NCI-H510A (cell line): ENCODE results near the gene CTPS2.
"Not testable (repeated sequence)": the region's sequence is repeated elsewhere in the genome, so short reads cannot be mapped to it uniquely, and the experiment has no call there.

Source experiments
- DNase-seq: peaks from one replicate; lab custom pipeline; 2025; lab: John Stamatoyannopoulos, UW

The CTPS2 gene

GRCh38 chrX:16604337-16604736 lies 108.1 kb downstream of the CTPS2 start:
- no peak for DNase-seq

GRCh38 chrX:16603822-16604221 lies 108.6 kb downstream of the CTPS2 start:
- DNase-seq = no peak

- not testable (repeated sequence) for DNase-seq
Observed at GRCh38 chrX:16603235-16603634, 109.2 kb downstream of the CTPS2 start.

- no peak for DNase-seq
Observed at GRCh38 chrX:16601885-16602284, 110.6 kb downstream of the CTPS2 start.

- no peak for DNase-seq
Observed at GRCh38 chrX:16594490-16594889, 118.0 kb downstream of the CTPS2 start.

GRCh38 chrX:16593801-16594200 lies 118.7 kb downstream of the CTPS2 start:
- no peak for DNase-seq

- DNase-seq = no peak
Observed at GRCh38 chrX:16592194-16592770, 120.2 kb downstream of the CTPS2 start.

GRCh38 chrX:16589826-16590225 lies 122.6 kb downstream of the CTPS2 start:
- no peak for DNase-seq

GRCh38 chrX:16589211-16589610 lies 123.3 kb downstream of the CTPS2 start:
- DNase-seq = no peak

- no peak for DNase-seq
Observed at GRCh38 chrX:16588266-16588665, 124.2 kb downstream of the CTPS2 start.

GRCh38 chrX:16587836-16588235 lies 124.6 kb downstream of the CTPS2 start:
- DNase-seq = no peak

- no peak for DNase-seq
Observed at GRCh38 chrX:16586377-16587112, 125.9 kb downstream of the CTPS2 start.

GRCh38 chrX:16585486-16586376 lies 126.7 kb downstream of the CTPS2 start:
- DNase-seq = no peak

- DNase-seq = not testable (repeated sequence)
Observed at GRCh38 chrX:16580004-16580797, 132.3 kb downstream of the CTPS2 start.

GRCh38 chrX:16579517-16579916 lies 133.0 kb downstream of the CTPS2 start:
- no peak for DNase-seq

- no peak for DNase-seq
Observed at GRCh38 chrX:16578218-16578617, 134.3 kb downstream of the CTPS2 start.

GRCh38 chrX:16577483-16578029 lies 134.9 kb downstream of the CTPS2 start:
- no peak for DNase-seq

GRCh38 chrX:16575388-16575787 lies 137.1 kb downstream of the CTPS2 start:
- DNase-seq = not testable (repeated sequence)

- DNase-seq = no peak
Observed at GRCh38 chrX:16573781-16574180, 138.7 kb downstream of the CTPS2 start.

- no peak for DNase-seq
Observed at GRCh38 chrX:16567681-16568080, 144.8 kb downstream of the CTPS2 start.

- DNase-seq = no peak
Observed at GRCh38 chrX:16566571-16566970, 145.9 kb downstream of the CTPS2 start.

- DNase-seq = no peak
Observed at GRCh38 chrX:16560173-16560572, 152.3 kb downstream of the CTPS2 start.
